Peyer's patch (tissue), 4 donors: Measurements from ENCODE around the gene ZBTB22. TPM values are rescaled to one million over a fixed set of nuclear protein-coding genes. Genes with fewer than 3 reads are reported as not detected.
"Not testable (repeated sequence)": the region's sequence is repeated elsewhere in the genome, so short reads cannot be mapped to it uniquely, and the experiment has no call there.

Source experiments
- DNase-seq, 3 donors: peaks; one replicate each; pipeline ENCODE4 v3.0.0-alpha.2; 2017 to 2019
- H3K27ac ChIP-seq, 4 donors: fragments of 200-600 bp; sonication (generic); one replicate each; pipeline ENCODE4 v1.5.1; 2016 to 2019
- H3K27me3 ChIP-seq, 2 donors: fragments of 200-600 bp; sonication (generic); one replicate each; pipeline ENCODE4 v1.5.1; 2019
- H3K36me3 ChIP-seq, 3 donors: fragments of 200-600 bp; sonication (generic); one replicate each; pipeline ENCODE4 v1.5.1; 2016 to 2019
- H3K4me1 ChIP-seq, 4 donors: fragments of 200-600 bp; sonication (generic); one replicate each; pipeline ENCODE4 v1.5.1; 2016 to 2019
- H3K4me3 ChIP-seq, 4 donors: fragments of 200-600 bp; sonication (generic); 1 replicate in 3 of 4; 2 replicates in 1 of 4; pipeline ENCODE4 v1.5.1; 2016 to 2019; ENCODE audit warnings: mild to moderate bottlenecking in 1 of 4
- H3K9me3 ChIP-seq, 4 donors: fragments of 200-600 bp; sonication (generic); one replicate each; pipeline ENCODE4 v1.5.1; 2016 to 2019; ENCODE audit warnings: mild to moderate bottlenecking in 1 of 4
- POLR2A ChIP-seq, 2 donors: fragments of 450-650 bp; IDR thresholded peaks; one replicate each; pipeline ENCODE4 v1.5.1; 2017; ENCODE audit warnings: antibody characterized with exemption in 2 of 2, mild to moderate bottlenecking in 2 of 2, moderate library complexity in 2 of 2
- total RNA-seq, 4 donors: library from RNA; depleted of rRNA; stranded (reverse); fragments of >200 nt; gene quantifications; one replicate each; pipeline ENCODE4 v1.1.0, GENCODE V29; 2016
- TF ChIP-seq, protein P1 (sequence below), 6 experiments: fragments of 450-650 bp in 4 of 6; fragments of 200-600 bp in 2 of 6; sonication (generic) in 1 of 6; IDR thresholded peaks; one replicate each; pipeline ENCODE4 v1.5.1; 2017 to 2019; ENCODE audit warnings: antibody characterized with exemption in 6 of 6, mild to moderate bottlenecking in 3 of 6, moderate library complexity in 1 of 6

ZBTB22 gene
- total RNA-seq, 4 donors from 2014 or later: 11.6 to 27.6 (median 20.2) TPM

DNA sequence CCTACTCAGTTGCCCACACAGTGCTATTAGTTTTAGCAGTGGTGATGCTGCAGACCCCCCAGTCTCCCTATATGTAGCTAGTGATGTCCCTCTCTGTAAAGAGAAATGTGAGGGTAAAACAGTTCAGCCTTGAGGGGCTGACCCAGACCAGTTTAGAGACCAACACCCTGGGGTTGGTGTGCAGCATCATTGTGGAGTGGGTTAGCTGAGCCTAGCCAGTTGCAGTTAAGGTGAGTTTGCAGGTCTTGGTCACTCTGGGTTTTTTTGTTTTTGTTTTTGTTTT, 41.0 kb downstream of the ZBTB22 start:
- Histone ChIP-seq H3K27ac (peak overlapping the region; percentile 88 to 97 (median 90)), H3K9me3 (no peaks in the 10 kb centered on the region), H3K36me3 (peaks cover 0 to 40% (median 0%) of the 10 kb centered on the region in 3 donors), H3K4me3 (peak overlapping the region; percentile 66 to 84 (median 71)), H3K4me1 (peaks cover 0 to 56% (median 21%) of the 10 kb centered on the region in 4 donors), H3K27me3 (no peaks in the 10 kb centered on the region)
- TF ChIP-seq POLR2A (IDR thresholded peaks at IDR 0.05): no peak
- TF ChIP-seq, protein P1, sequence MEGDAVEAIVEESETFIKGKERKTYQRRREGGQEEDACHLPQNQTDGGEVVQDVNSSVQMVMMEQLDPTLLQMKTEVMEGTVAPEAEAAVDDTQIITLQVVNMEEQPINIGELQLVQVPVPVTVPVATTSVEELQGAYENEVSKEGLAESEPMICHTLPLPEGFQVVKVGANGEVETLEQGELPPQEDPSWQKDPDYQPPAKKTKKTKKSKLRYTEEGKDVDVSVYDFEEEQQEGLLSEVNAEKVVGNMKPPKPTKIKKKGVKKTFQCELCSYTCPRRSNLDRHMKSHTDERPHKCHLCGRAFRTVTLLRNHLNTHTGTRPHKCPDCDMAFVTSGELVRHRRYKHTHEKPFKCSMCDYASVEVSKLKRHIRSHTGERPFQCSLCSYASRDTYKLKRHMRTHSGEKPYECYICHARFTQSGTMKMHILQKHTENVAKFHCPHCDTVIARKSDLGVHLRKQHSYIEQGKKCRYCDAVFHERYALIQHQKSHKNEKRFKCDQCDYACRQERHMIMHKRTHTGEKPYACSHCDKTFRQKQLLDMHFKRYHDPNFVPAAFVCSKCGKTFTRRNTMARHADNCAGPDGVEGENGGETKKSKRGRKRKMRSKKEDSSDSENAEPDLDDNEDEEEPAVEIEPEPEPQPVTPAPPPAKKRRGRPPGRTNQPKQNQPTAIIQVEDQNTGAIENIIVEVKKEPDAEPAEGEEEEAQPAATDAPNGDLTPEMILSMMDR (IDR thresholded peaks at IDR 0.05): no peak
- no peak for DNase-seq

DNA sequence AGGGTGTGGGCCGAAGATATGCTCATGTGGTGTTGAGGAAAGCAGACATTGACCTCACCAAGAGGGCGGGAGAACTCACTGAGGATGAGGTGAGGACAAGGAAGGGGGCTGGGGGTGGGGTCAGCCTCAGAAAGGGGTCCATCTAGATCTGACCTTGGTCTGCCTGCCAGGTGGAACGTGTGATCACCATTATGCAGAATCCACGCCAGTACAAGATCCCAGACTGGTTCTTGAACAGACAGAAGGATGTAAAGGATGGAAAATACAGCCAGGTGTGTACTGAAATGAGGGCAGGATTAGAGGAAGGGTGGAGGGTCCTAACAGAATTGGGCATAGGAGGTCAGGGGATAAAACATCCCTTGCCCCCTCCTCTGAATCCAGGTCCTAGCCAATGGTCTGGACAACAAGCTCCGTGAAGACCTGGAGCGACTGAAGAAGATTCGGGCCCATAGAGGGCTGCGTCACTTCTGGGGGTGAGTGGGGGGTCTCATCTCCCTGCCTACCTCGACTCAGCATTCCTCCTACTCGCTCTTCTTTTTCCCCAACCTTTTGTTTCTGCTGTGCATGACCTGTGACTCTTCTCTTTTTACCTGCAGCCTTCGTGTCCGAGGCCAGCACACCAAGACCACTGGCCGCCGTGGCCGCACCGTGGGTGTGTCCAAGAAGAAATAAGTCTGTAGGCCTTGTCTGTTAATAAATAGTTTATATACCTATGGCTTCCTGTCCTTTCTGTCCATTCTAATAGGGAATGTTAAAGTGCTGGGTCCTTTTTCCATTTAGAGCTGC, 41.6 kb downstream of the ZBTB22 start:
- DNase-seq, H3K27me3 ChIP-seq, H3K9me3 ChIP-seq: not testable (repeated sequence)
- H3K27ac ChIP-seq: peak overlapping the region; percentile 88 to 97 (median 90)
- peaks cover 0 to 57% (median 21%) of the 10 kb centered on the region in 4 donors for H3K4me1 ChIP-seq
- peaks cover 0 to 40% (median 0%) of the 10 kb centered on the region in 3 donors for H3K36me3 ChIP-seq
- H3K4me3 ChIP-seq: peak overlapping the region in 2 of 4 donors; percentile 66 to 84

DNA sequence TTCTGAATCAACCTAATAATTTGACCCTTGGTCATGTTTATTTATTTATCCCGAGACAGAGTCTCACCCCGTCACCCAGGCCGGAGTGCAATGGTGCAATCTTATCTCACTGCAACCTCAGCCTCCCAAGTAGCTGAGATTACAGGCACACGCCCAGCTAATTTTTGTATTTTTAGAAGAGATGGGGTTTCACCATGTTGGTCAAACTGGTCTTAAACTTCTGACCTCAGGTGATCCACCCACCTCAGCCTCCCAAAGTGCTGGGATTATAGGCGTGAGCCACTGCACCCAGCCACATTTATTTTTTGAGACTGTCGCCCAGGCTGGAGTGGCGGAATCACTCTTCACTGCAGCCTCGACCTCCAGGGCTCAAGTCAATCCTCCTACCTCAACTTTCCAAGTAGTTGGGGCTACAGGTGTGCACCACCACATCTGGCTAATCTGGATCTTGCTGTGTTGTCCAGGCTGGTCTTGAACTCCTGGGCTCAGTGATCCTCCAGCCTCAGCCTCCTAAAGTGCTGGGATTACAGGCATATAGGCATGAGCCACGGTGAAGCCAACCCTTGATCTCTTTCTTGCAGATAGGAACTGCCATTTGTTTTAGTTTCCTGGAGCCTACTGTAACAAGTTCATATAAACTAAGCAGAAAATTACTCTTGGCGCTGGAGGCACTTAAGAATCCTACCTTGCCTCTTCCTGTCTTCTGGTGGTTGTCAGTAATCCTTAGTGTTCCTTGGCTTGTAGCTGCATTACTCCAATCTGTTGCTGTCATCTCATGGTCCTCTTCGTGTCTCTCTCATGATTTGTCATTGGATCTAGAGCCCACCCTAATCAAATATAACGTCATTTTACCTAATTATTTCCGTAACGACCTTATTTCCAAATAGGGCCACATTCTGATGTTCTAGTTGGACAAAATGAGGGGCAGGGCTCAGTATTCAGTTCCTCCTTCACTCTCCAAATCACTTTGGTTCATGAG, 43.3 kb downstream of the ZBTB22 start:
- peaks cover 0 to 32% (median 0%) of the 10 kb centered on the region in 3 donors for H3K36me3 ChIP-seq
- no peaks in the 10 kb centered on the region for H3K9me3 ChIP-seq
- H3K27ac ChIP-seq: peak overlapping the region in 1 of 4 donors; percentile 38
- peak overlapping the region in 1 of 4 donors; percentile 2 for H3K4me3 ChIP-seq
- H3K27me3 ChIP-seq: no peaks in the 10 kb centered on the region
- peaks cover 0 to 71% (median 21%) of the 10 kb centered on the region in 4 donors for H3K4me1 ChIP-seq
- TF ChIP-seq, protein P1 (IDR thresholded peaks at IDR 0.05): no peak
- no peak for TF ChIP-seq POLR2A (IDR thresholded peaks at IDR 0.05)
- no peak for DNase-seq

DNA sequence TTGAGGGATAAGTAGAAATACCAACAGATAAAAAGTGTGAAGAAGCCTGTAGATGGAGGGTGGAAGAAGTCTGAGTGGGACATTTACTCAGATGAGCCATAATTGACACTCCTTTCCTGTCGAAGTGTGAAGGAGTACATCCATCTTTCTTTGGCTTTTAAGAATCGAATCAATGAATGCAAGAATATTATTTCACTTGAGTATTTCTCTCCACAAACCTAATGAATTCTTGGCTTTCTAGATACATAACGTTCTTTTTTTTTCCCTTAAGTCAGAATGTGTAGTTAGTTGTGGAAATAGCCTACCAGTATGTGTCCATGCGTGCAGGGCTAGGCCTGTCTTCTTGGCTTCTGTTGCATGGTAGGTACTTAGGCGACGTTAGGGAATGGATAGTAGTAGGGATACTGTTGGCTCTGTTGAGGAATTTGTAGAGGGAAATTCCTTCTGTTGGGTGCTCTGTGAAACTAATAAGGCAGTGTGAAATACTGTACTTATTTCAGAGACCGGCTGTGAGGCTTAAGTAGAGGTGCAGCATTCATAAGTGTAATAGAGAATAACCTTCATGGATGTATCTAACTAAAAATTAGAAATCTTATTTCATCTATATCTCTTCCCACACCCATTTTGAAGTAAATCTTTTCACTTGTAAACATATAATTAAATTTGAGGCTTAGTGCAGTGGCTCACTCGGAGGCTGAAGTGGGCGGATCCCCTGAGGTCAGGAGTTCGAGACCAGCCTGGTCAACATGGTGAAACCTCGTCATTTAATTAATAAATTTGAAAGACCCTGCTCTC, 44.2 kb downstream of the ZBTB22 start:
- Histone ChIP-seq H3K4me3 (peak overlapping the region in 3 of 4 donors; percentile 69 to 77 (median 70)), H3K27ac (peak overlapping the region in 3 of 4 donors; percentile 83 to 95 (median 90)), H3K27me3 (no peaks in the 10 kb centered on the region), H3K4me1 (peaks cover 0 to 66% (median 20%) of the 10 kb centered on the region in 4 donors), H3K9me3 (no peaks in the 10 kb centered on the region), H3K36me3 (peaks cover 0 to 38% (median 0%) of the 10 kb centered on the region in 3 donors)
- TF ChIP-seq POLR2A (IDR thresholded peaks at IDR 0.05): no peak
- TF ChIP-seq, protein P1 (IDR thresholded peaks at IDR 0.05): no peak
- no peak for DNase-seq

DNA sequence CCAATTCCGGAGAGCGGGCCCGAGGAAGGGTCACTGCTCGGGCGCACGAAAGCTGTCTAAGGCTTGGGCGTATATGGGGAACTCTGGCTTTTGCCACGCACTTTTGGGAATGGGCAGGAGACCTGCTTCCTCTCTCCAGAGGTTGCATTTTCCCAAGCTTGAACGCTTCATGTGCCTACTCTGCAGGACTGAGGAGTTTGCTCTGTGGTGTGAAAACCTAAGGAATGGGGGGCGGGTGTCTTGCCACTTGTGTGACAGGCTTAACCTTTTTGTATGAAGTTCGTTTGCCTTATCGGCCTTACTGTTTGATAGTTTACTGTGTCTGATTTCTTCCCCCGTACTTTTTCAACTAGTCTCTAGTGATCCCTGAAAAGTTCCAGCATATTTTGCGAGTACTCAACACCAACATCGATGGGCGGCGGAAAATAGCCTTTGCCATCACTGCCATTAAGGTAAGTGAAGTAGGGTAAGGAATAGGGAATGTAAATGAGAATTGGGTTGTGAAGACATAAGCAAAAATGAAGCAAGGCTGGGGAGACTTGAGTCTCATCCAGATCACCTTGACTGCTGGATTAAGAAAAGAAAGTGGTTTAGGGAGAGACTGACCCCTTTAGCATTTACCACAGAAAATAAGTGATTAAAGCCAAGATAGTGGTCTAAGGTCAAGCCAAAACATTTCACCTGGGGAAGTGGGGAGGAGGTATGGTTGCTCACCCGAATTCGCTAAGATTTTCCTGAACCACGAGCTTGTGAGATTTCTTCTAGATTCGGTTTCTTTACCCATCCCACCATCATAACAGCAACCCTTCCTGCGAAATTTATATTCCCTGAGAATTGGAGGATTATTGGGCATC, 45.0 kb downstream of the ZBTB22 start:
- peaks cover 0 to 46% (median 0%) of the 10 kb centered on the region in 3 donors for H3K36me3 ChIP-seq
- peaks cover 0 to 58% (median 19%) of the 10 kb centered on the region in 4 donors for H3K4me1 ChIP-seq

More for the DNA sequence above, 45.0 kb downstream of the ZBTB22 start:
- peak overlapping the region; percentile 65 to 77 (median 70) for H3K4me3 ChIP-seq
- DNase-seq: no peak
- TF ChIP-seq POLR2A (IDR thresholded peaks at IDR 0.05): peak in 1 of 2 donors; percentile 5
- TF ChIP-seq, protein P1 (IDR thresholded peaks at IDR 0.05): no peak
- no peaks in the 10 kb centered on the region for H3K27me3 ChIP-seq
- H3K27ac ChIP-seq: peak overlapping the region; percentile 83 to 95 (median 90)
- no peaks in the 10 kb centered on the region for H3K9me3 ChIP-seq
